HepG2 (cell line): ENCODE measurements around the gene DMBT1. TPM values are rescaled to one million over a fixed set of nuclear protein-coding genes. Genes with fewer than 3 reads are reported as not detected.

ENCODE experiments used
- ATAC-seq: fragments of 200-7000 bp; cut with Tn5 transposase; 3 replicates; pipeline ENCODE4 v1.9.1; 2020; ENCODE audit warnings: mild to moderate bottlenecking, moderate library complexity
- BruUV-seq: library from RNA; stranded (reverse); fragments of 400-500 nt; replicated peaks from 2 replicates; lab custom pipeline; 2021; lab: Mats Ljungman, UMichigan
- CTCF ChIA-PET: fragments of 300-600 bp; formaldehyde crosslinking; extraction: SDS; loops from one replicate; lab custom pipeline; 2021; ENCODE audit warnings: low total read pairs, inconsistent platforms, low intra/inter-chr PET ratio; lab: Yijun Ruan, JAX
- POLR2A ChIA-PET: fragments of 350-600 bp; sonication (Branson Sonifier 250); formaldehyde crosslinking; loops from one replicate; lab custom pipeline; 2020; ENCODE audit warnings: antibody characterized with exemption, inconsistent platforms; lab: Yijun Ruan, JAX
- DNase-seq: peaks from one replicate; pipeline ENCODE4 v3.0.0-alpha.2; 2015; ENCODE audit warnings: low spot score
- FAIRE-seq: peaks from 3 replicates; lab custom pipeline; 2011; peaks lifted over from hg19 to GRCh38; lab: Jason Lieb, UNC
- H2AFZ ChIP-seq: one replicate; pipeline ENCODE4 v1.6.1; 2011; ENCODE audit warnings: low read length, inconsistent platforms
- H3K27ac ChIP-seq: fragments of 300-600 bp; 3 replicates; pipeline ENCODE4 v1.8.0; 2011; ENCODE audit warnings: mixed run types, mild to moderate bottlenecking, mixed read lengths, low read length, inconsistent platforms; ENCODE audit not compliant: insufficient read depth; ENCODE audit errors: extremely low read length
- H3K27me3 ChIP-seq, 2 experiments: fragments of 200-600 bp in 1 of 2; 2 replicates in 1 of 2; 3 replicates in 1 of 2; pipeline versions ENCODE4 v1.6.0 to v1.8.0; 2011; ENCODE audit warnings: low read length in 2 of 2, mild to moderate bottlenecking in 2 of 2, moderate library complexity in 2 of 2, inconsistent platforms in 1 of 2; ENCODE audit not compliant: insufficient read depth in 2 of 2, control insufficient read depth in 1 of 2
- H3K36me3 ChIP-seq, 2 experiments: fragments of 200-600 bp in 1 of 2; replicated peaks in 1 of 2; 2 replicates in 1 of 2; 3 replicates in 1 of 2; pipeline versions ENCODE4 v1.5.1 to v1.8.0; 2011; ENCODE audit warnings: low read length in 2 of 2, inconsistent platforms in 1 of 2; ENCODE audit not compliant: insufficient read depth in 2 of 2, control insufficient read depth in 1 of 2
- H3K4me1 ChIP-seq: 2 replicates; pipeline ENCODE4 v1.5.1; 2012; ENCODE audit warnings: low read length, inconsistent platforms; ENCODE audit not compliant: insufficient read depth
- H3K4me2 ChIP-seq: 2 replicates; pipeline ENCODE4 v1.6.0; 2011; ENCODE audit warnings: low read depth, low read length, inconsistent platforms
- H3K4me3 ChIP-seq, 3 experiments: fragments of 200-600 bp in 1 of 3; sonication (generic), shearing (Covaris generic) in 1 of 3; replicated peaks in 1 of 3; 2 replicates each; pipeline ENCODE4 v1.5.1; 2011 to 2016; ENCODE audit warnings: low read length in 3 of 3, inconsistent platforms in 2 of 3, low read depth in 2 of 3, mild to moderate bottlenecking in 2 of 3, control low read depth in 1 of 3, mixed read lengths in 1 of 3; ENCODE audit not compliant: insufficient read depth in 1 of 3
- H3K79me2 ChIP-seq: one replicate; pipeline ENCODE4 v1.6.1; 2011; ENCODE audit warnings: low read length, inconsistent platforms; ENCODE audit not compliant: insufficient read depth
- H3K9ac ChIP-seq: 2 replicates; pipeline ENCODE4 v1.6.0; 2011; ENCODE audit warnings: mild to moderate bottlenecking, low read depth, low read length, inconsistent platforms; ENCODE audit not compliant: insufficient read depth
- H3K9me3 ChIP-seq: 2 replicates; pipeline ENCODE4 v1.5.1; 2012; ENCODE audit warnings: mild to moderate bottlenecking, low read length
- H4K20me1 ChIP-seq: 2 replicates; pipeline ENCODE4 v1.6.0; 2011; ENCODE audit warnings: inconsistent platforms, mild to moderate bottlenecking, low read length, moderate library complexity; ENCODE audit not compliant: insufficient read depth
- CCAR2 ChIP-seq: fragments of 200-400 bp; formaldehyde crosslinking; optimal IDR thresholded peaks from 2 replicates; pipeline ENCODE3; 2018; ENCODE audit warnings: low read depth, mild to moderate bottlenecking, low read length, moderate library complexity
- ELF4 ChIP-seq: sonication (generic); formaldehyde crosslinking; IDR thresholded peaks from 2 replicates; pipeline ENCODE4 v1.5.0; 2020; ENCODE audit warnings: missing genetic modification reagents, mild to moderate bottlenecking, moderate library complexity, borderline replicate concordance
- ETV5 ChIP-seq: IDR thresholded peaks from 2 replicates; pipeline ENCODE4 v1.6.1; 2018; ENCODE audit warnings: missing biosample characterization, missing genetic modification reagents, inconsistent platforms, borderline replicate concordance
- FOXP4 ChIP-seq: sonication (generic); formaldehyde crosslinking; IDR thresholded peaks from 2 replicates; pipeline ENCODE4 v1.4.0; 2020; ENCODE audit warnings: missing genetic modification reagents
- GPN1 ChIP-seq: sonication (generic); formaldehyde crosslinking; IDR thresholded peaks from 2 replicates; pipeline ENCODE4 v1.5.1; 2020; ENCODE audit warnings: missing genetic modification reagents, borderline replicate concordance
- RXRA ChIP-seq: sonication (generic); formaldehyde crosslinking; IDR thresholded peaks from 2 replicates; pipeline ENCODE4 v1.5.1; 2020; ENCODE audit warnings: missing genetic modification reagents
- TOE1 ChIP-seq: sonication (generic); formaldehyde crosslinking; IDR thresholded peaks from 2 replicates; pipeline ENCODE4 v1.4.0; 2020; ENCODE audit warnings: mild to moderate bottlenecking, missing genetic modification reagents
- ZNF18 ChIP-seq: sonication (generic); formaldehyde crosslinking; IDR thresholded peaks from 2 replicates; pipeline ENCODE4 v1.8.0; 2022; ENCODE audit warnings: mild to moderate bottlenecking, missing genetic modification reagents; ENCODE audit not compliant: insufficient replicate concordance
- ZNF33A ChIP-seq: sonication (generic); formaldehyde crosslinking; IDR thresholded peaks from 2 replicates; pipeline ENCODE4 v1.5.1; 2020; ENCODE audit warnings: missing genetic modification reagents, mild to moderate bottlenecking, moderate library complexity, borderline replicate concordance
- ZNF501 ChIP-seq: sonication (generic); formaldehyde crosslinking; IDR thresholded peaks from 2 replicates; pipeline ENCODE4 v1.5.1; 2020; ENCODE audit warnings: mild to moderate bottlenecking, moderate library complexity, missing genetic modification reagents
- ZNF576 ChIP-seq: sonication (generic); formaldehyde crosslinking; IDR thresholded peaks from 2 replicates; pipeline ENCODE4 v1.4.0; 2020; ENCODE audit warnings: mild to moderate bottlenecking, missing genetic modification reagents
- ZNF781 ChIP-seq: sonication (generic); formaldehyde crosslinking; IDR thresholded peaks from 2 replicates; pipeline ENCODE4 v1.5.1; 2020; ENCODE audit warnings: borderline replicate concordance, mild to moderate bottlenecking, missing genetic modification reagents; ENCODE audit errors: not compliant biosample characterization
- WGBS: methylation state at CpG from one replicate; pipeline ENCODE4 v1.1.6; 2017; ENCODE audit warnings: low lambda C conversion rate; 5-methylcytosine and 5-hydroxymethylcytosine counted together
- in situ Hi-C: cut with HindIII; loops from 2 replicates; pipeline ENCODE4 v1.10.0; 2017; ENCODE audit warnings: low pct_unique_long_range_greater_than_20kb; ENCODE audit not compliant: extremely low pct_ligation_motif_present
- intact Hi-C: fragments of 100-400 bp; cut with micrococcal nuclease; formaldehyde crosslinking; loops from one replicate; pipeline ENCODE4 v1.10.0; 2022; ENCODE audit not compliant: unreplicated experiment
- polyA plus RNA-seq, 8 experiments: library from polyadenylated mRNA; depleted of rRNA in 3 of 8; stranded (reverse) in 7 of 8; unstranded in 1 of 8; fragments of >200 nt; fragmentation: Illumina TruSeq in 4 of 8; extraction: Trizol in 4 of 8; gene quantifications; 2 replicates each; pipeline versions ENCODE4 v1.2.1 to v1.2.3, GENCODE V29; 2011 to 2016; ENCODE audit warnings: low read depth in 4 of 8, missing spikeins in 1 of 8, mixed read lengths in 1 of 8; ENCODE audit not compliant: insufficient read depth in 1 of 8
- total RNA-seq, 5 experiments: library from RNA; depleted of rRNA; stranded (reverse); fragments of >200 nt; fragmentation: Illumina TruSeq; extraction: Trizol; gene quantifications; 2 replicates each; pipeline ENCODE4 v1.2.3, GENCODE V29; 2016; ENCODE audit warnings: low read depth in 1 of 5

Gene DMBT1
- total and polyA plus RNA-seq, 2 of the 13 experiments (the other 11 are each of a cell fraction or from before 2014, with no cell fraction given): not detected

- no peaks in the 10 kb centered on the region for H4K20me1 ChIP-seq
- H3K27ac ChIP-seq: no peak overlapping the region
- H2AFZ ChIP-seq: no peak overlapping the region
- FAIRE-seq (no peak), ATAC-seq (no peak), DNase-seq (no peak)
- H3K4me3 ChIP-seq: no peak overlapping the region
- intact Hi-C loops (no loop called here), in situ Hi-C loops (no loop called here)
- H3K36me3 ChIP-seq: no peaks in the 10 kb centered on the region
- TF ChIP-seq FOXP4 (CRISPR knock-in tag) (no peak), ELF4 (no peak), CCAR2 (no peak), ETV5 (CRISPR knock-in tag) (no peak), RXRA (CRISPR knock-in tag) (no peak), ZNF501 (CRISPR knock-in tag) (no peak), ZNF781 (CRISPR knock-in tag) (no peak), ZNF33A (CRISPR knock-in tag) (no peak), ZNF18 (no peak), ZNF576 (CRISPR knock-in tag) (no peak), TOE1 (no peak), GPN1 (CRISPR knock-in tag) (no peak)
- no TSS peak for BruUV-seq
- H3K4me1 ChIP-seq: no peaks in the 10 kb centered on the region
- 21% methylated on average over 3 of the region's 5 CpGs for WGBS
- no peak overlapping the region for H3K4me2 ChIP-seq
- no peaks in the 10 kb centered on the region; a peak in 2 of 5 replicates for H3K27me3 ChIP-seq
- H3K9ac ChIP-seq: no peak overlapping the region
- POLR2A ChIA-PET: no interaction called here
- CTCF ChIA-PET: no interaction called here
- H3K9me3 ChIP-seq: no peaks in the 10 kb centered on the region
- no peaks in the 10 kb centered on the region for H3K79me2 ChIP-seq
Measured at GRCh38 chr10:122624546-122624945, 64.0 kb downstream of the DMBT1 start.
